H1 (cell line): ENCODE results near the gene NDRG4. TPM values are rescaled to one million over a fixed set of nuclear protein-coding genes. Genes with fewer than 3 reads are reported as not detected.

ENCODE experiments used
- ASH2L ChIP-seq: fragments of 200-600, 300-600 bp; sonication (generic); IDR thresholded peaks from one replicate; pipeline ENCODE4 v1.7.1; 2017; ENCODE audit warnings: low read length
- BACH1 ChIP-seq: IDR thresholded peaks from 2 replicates; pipeline ENCODE4 v1.6.1; 2012; ENCODE audit warnings: low read length, improper control_type of control experiment
- CHD1 ChIP-seq: IDR thresholded peaks from 2 replicates; pipeline ENCODE4 v1.6.1; 2012; ENCODE audit warnings: low read depth, low read length, improper control_type of control experiment
- CTBP2 ChIP-seq: IDR thresholded peaks from 2 replicates; pipeline ENCODE4 v1.7.0; 2011; ENCODE audit warnings: borderline replicate concordance, mild to moderate bottlenecking, moderate library complexity, mixed read lengths, low read length; ENCODE audit not compliant: insufficient read depth, insufficient read length
- EZH2 ChIP-seq: fragments of 200-600 bp; sonication (generic); IDR thresholded peaks from 2 replicates; pipeline ENCODE4 v1.7.1; 2012; ENCODE audit warnings: low read depth, mild to moderate bottlenecking, moderate library complexity, low read length, inconsistent platforms; ENCODE audit not compliant: severe bottlenecking
- GABPA ChIP-seq: IDR thresholded peaks from 2 replicates; pipeline ENCODE4 v1.6.1; 2011; ENCODE audit warnings: mild to moderate bottlenecking, low read length, moderate library complexity, borderline replicate concordance; ENCODE audit not compliant: insufficient read depth
- HDAC2 ChIP-seq, 2 experiments: fragments of 300-600 bp in 1 of 2; sonication (generic) in 1 of 2; IDR thresholded peaks; 2 replicates each; pipeline ENCODE4 v1.6.1; 2011 to 2012; ENCODE audit warnings: low read depth in 2 of 2, low read length in 2 of 2, mild to moderate bottlenecking in 2 of 2, moderate library complexity in 2 of 2, borderline replicate concordance in 1 of 2, inconsistent platforms in 1 of 2
- HDAC6 ChIP-seq: IDR thresholded peaks from one replicate; pipeline ENCODE4 v1.7.1; 2012; ENCODE audit warnings: low read depth, mild to moderate bottlenecking, inconsistent platforms, low read length, moderate library complexity
- JUN ChIP-seq: IDR thresholded peaks from 2 replicates; pipeline ENCODE4 v1.6.1; 2011; ENCODE audit warnings: low read depth, mild to moderate bottlenecking, improper control_type of control experiment, low read length
- KDM4A ChIP-seq: IDR thresholded peaks from one replicate; pipeline ENCODE4 v1.7.1; 2012; ENCODE audit warnings: low read depth, mild to moderate bottlenecking, moderate library complexity, low read length, inconsistent platforms; ENCODE audit not compliant: severe bottlenecking
- NANOG ChIP-seq: IDR thresholded peaks from 2 replicates; pipeline ENCODE4 v1.6.1; 2011; ENCODE audit warnings: low read length, low read depth, mild to moderate bottlenecking, inconsistent platforms; ENCODE audit not compliant: insufficient read depth, poor library complexity, severe bottlenecking
- POLR2A ChIP-seq, 2 experiments: IDR thresholded peaks; 1 replicate in 1 of 2; 2 replicates in 1 of 2; pipeline ENCODE4 v1.6.1; 2011; ENCODE audit warnings: low read depth in 2 of 2, low read length in 2 of 2, mild to moderate bottlenecking in 2 of 2; ENCODE audit errors: control extremely low read depth in 1 of 2
- POLR2AphosphoS5 ChIP-seq: IDR thresholded peaks from 2 replicates; pipeline ENCODE4 v1.6.1; 2011; ENCODE audit warnings: low read depth, low read length
- POU5F1 ChIP-seq: IDR thresholded peaks from 2 replicates; pipeline ENCODE4 v1.6.1; 2011; ENCODE audit warnings: low read depth, mild to moderate bottlenecking, low read length, moderate library complexity
- RXRA ChIP-seq: IDR thresholded peaks from 2 replicates; pipeline ENCODE4 v1.6.1; 2011; ENCODE audit warnings: low read depth, mild to moderate bottlenecking, low read length, moderate library complexity; ENCODE audit not compliant: insufficient read depth
- SIX5 ChIP-seq: IDR thresholded peaks from 2 replicates; pipeline ENCODE4 v1.6.1; 2011; ENCODE audit warnings: mild to moderate bottlenecking, low read depth, low read length
- SP1 ChIP-seq: IDR thresholded peaks from 2 replicates; pipeline ENCODE4 v1.6.1; 2011; ENCODE audit warnings: low read depth, low read length
- SP2 ChIP-seq: IDR thresholded peaks from 2 replicates; pipeline ENCODE4 v1.6.1; 2012; ENCODE audit warnings: mild to moderate bottlenecking, low read length, inconsistent platforms
- SUZ12 ChIP-seq: fragments of 200-600 bp; sonication (generic); IDR thresholded peaks from 2 replicates; pipeline ENCODE4 v1.6.1; 2012; ENCODE audit warnings: mild to moderate bottlenecking, inconsistent platforms, low read length, moderate library complexity, mixed read lengths
- TBP ChIP-seq: IDR thresholded peaks from 2 replicates; pipeline ENCODE4 v1.6.1; 2011; ENCODE audit warnings: low read depth, low read length, improper control_type of control experiment
- ZNF274 ChIP-seq: IDR thresholded peaks from 2 replicates; pipeline ENCODE4 v1.7.0; 2012; ENCODE audit warnings: low read length, borderline replicate concordance; ENCODE audit errors: extremely low read depth
- polyA plus RNA-seq, 7 experiments: library from polyadenylated mRNA; depleted of rRNA in 3 of 7; stranded (reverse) in 5 of 7; unstranded in 2 of 7; fragments of >200 nt in 5 of 7; fragments of 200-250 nt in 2 of 7; gene quantifications; 1 replicate in 5 of 7; 2 replicates in 1 of 7; 4 replicates in 1 of 7; pipeline versions ENCODE4 v1.2.1 to v1.2.3, GENCODE V29; 2011 to 2013; ENCODE audit warnings: missing spikeins in 2 of 7, mixed read lengths in 2 of 7
- total RNA-seq: library from RNA; stranded (reverse); fragmentation: NEBNext Ultra II Directional; extraction: Animal tissue kit (Norgen Biotek cat#: 25700); gene quantifications from 2 replicates; pipeline ENCODE4 v1.2.1, GENCODE V29; 2021
- TF ChIP-seq, protein P1 (sequence below), 3 experiments: IDR thresholded peaks; 1 replicate in 2 of 3; 2 replicates in 1 of 3; pipeline versions ENCODE4 v1.5.1 to v1.6.1; 2011; ENCODE audit warnings: low read length in 3 of 3, mild to moderate bottlenecking in 3 of 3, inconsistent platforms in 2 of 3, low read depth in 1 of 3, moderate library complexity in 1 of 3; ENCODE audit not compliant: insufficient read depth in 1 of 3; ENCODE audit errors: control extremely low read depth in 1 of 3

The NDRG4 gene
- total and polyA plus RNA-seq, 2 of the 8 experiments (the other 6 are each of a cell fraction or from before 2014, with no cell fraction given): 20.8 to 30.9 TPM

DNA sequence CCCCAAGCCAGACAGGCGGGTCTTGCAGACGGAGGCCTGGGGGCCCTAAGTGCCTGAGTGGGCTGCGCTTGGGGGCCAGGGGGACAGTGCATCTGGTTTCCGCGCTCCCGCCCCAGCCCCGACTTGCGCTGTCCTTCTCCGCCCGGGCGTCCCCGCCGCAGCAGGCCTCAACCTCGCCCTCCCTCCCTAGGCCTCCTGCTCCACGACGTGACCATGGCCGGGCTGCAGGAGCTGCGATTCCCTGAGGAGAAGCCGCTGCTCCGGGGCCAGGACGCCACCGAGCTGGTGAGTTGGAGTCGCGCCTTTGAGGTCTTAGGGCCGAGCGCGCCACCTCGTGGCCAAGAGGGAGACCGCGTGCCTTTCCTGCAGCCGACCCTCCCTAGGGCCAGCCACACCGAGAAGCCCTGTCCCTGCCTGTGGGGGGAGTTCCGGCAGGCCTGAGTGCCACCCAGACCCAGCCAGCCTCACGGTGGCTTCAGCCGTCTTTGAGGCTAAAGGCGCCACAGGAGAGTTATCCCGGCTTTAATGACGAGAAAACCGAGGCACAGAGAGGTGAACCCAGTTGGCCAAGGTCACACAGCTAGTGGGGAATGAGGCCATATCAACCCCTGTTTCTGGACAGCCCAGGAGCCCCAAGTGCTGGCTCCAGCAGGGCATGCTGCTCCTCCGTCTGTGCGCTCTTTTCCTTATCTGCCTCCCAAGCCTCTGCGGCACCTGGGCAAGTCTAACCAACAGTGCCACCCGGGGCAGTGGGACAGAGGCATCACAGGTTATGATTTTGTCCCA, 12.2 kb upstream of the NDRG4 start (continued):
- TF ChIP-seq, protein P1, sequence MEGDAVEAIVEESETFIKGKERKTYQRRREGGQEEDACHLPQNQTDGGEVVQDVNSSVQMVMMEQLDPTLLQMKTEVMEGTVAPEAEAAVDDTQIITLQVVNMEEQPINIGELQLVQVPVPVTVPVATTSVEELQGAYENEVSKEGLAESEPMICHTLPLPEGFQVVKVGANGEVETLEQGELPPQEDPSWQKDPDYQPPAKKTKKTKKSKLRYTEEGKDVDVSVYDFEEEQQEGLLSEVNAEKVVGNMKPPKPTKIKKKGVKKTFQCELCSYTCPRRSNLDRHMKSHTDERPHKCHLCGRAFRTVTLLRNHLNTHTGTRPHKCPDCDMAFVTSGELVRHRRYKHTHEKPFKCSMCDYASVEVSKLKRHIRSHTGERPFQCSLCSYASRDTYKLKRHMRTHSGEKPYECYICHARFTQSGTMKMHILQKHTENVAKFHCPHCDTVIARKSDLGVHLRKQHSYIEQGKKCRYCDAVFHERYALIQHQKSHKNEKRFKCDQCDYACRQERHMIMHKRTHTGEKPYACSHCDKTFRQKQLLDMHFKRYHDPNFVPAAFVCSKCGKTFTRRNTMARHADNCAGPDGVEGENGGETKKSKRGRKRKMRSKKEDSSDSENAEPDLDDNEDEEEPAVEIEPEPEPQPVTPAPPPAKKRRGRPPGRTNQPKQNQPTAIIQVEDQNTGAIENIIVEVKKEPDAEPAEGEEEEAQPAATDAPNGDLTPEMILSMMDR (IDR thresholded peaks at IDR 0.05; ENCODE audit: control extremely low read depth in 1 of 3, insufficient read depth in 1 of 3, low read depth in 1 of 3, low read length in 3 of 3): peak; percentile 97 to 99 (median 98)
- no peak for TF ChIP-seq RXRA
- no peak for TF ChIP-seq HDAC2 (IDR thresholded peaks at IDR 0.05; ENCODE audit: borderline replicate concordance in 1 of 2, low read depth in 2 of 2, low read length in 2 of 2)
- no peak for TF ChIP-seq JUN
- TF ChIP-seq POLR2AphosphoS5: no peak
- TF ChIP-seq SP2: no peak
- TF ChIP-seq POLR2A (IDR thresholded peaks at IDR 0.05; ENCODE audit: control extremely low read depth in 1 of 2, low read depth in 2 of 2, low read length in 2 of 2): no peak
- TF ChIP-seq SUZ12: no peak
- no peak for TF ChIP-seq POU5F1
- TF ChIP-seq ZNF274: no peak
- no peak for TF ChIP-seq SIX5
- no peak for TF ChIP-seq EZH2
- TF ChIP-seq TBP: peak; percentile 58; the same call in 1 of the 2 replicates
- no peak for TF ChIP-seq BACH1
- TF ChIP-seq SP1: no peak
- no peak for TF ChIP-seq ASH2L
- no peak for TF ChIP-seq KDM4A
- TF ChIP-seq GABPA: peak; percentile 55; the same call in 1 of the 2 replicates
- TF ChIP-seq HDAC6: no peak
- no peak for TF ChIP-seq CHD1
- TF ChIP-seq NANOG: no peak
- TF ChIP-seq CTBP2: peak; percentile 43
